Measurements from ENCODE around the gene MUC15.

GRCh38 chr11:26573896-26574295, 1.8 kb upstream of the MUC15 start:
- TF ChIP-seq POLR2A (IDR thresholded peaks at IDR 0.05) (no peak), POLR2AphosphoS5 (IDR thresholded peaks at IDR 0.05) (no peak)
